NCI-H2196 (cell line): ENCODE data around the gene MAN1A1.

ENCODE experiments used
- DNase-seq: peaks from one replicate; lab custom pipeline; 2025; ENCODE audit not compliant: unreplicated experiment; lab: John Stamatoyannopoulos, UW

The MAN1A1 gene

GRCh38 chr6:119240257-119241110 is 109.1 kb downstream of the MAN1A1 start:
- no peak for DNase-seq

GRCh38 chr6:119237177-119237715 is 112.3 kb downstream of the MAN1A1 start:
- DNase-seq: no peak

- DNase-seq: no peak
Observed at GRCh38 chr6:119234941-119235340, 114.6 kb downstream of the MAN1A1 start.

- DNase-seq: no peak
Observed at GRCh38 chr6:119234457-119234856, 115.1 kb downstream of the MAN1A1 start.

GRCh38 chr6:119233312-119233984 is 116.1 kb downstream of the MAN1A1 start:
- DNase-seq: no peak

- DNase-seq: no peak
Observed at GRCh38 chr6:119231394-119231793, 118.2 kb downstream of the MAN1A1 start.

GRCh38 chr6:119230160-119230559 is 119.4 kb downstream of the MAN1A1 start:
- no peak for DNase-seq

- no peak for DNase-seq
Observed at GRCh38 chr6:119227377-119227776, 122.2 kb downstream of the MAN1A1 start.

GRCh38 chr6:119226089-119226488 is 123.5 kb downstream of the MAN1A1 start:
- DNase-seq: no peak

- DNase-seq: no peak
Observed at GRCh38 chr6:119224095-119224701, 125.4 kb downstream of the MAN1A1 start.

GRCh38 chr6:119220452-119220851 is 129.1 kb downstream of the MAN1A1 start:
- no peak for DNase-seq

GRCh38 chr6:119218548-119218947 is 131.0 kb downstream of the MAN1A1 start:
- no peak for DNase-seq

- no peak for DNase-seq
Observed at GRCh38 chr6:119215885-119216590, 133.5 kb downstream of the MAN1A1 start.

GRCh38 chr6:119215309-119215708 is 134.3 kb downstream of the MAN1A1 start:
- DNase-seq: no peak

- no peak for DNase-seq
Observed at GRCh38 chr6:119210596-119210995, 139.0 kb downstream of the MAN1A1 start.

- DNase-seq: no peak
Observed at GRCh38 chr6:119209452-119210205, 139.9 kb downstream of the MAN1A1 start.

- no peak for DNase-seq
Observed at GRCh38 chr6:119207971-119208725, 141.4 kb downstream of the MAN1A1 start.

GRCh38 chr6:119207327-119207726 is 142.2 kb downstream of the MAN1A1 start:
- DNase-seq: no peak

- no peak for DNase-seq
Observed at GRCh38 chr6:119205911-119206618, 143.5 kb downstream of the MAN1A1 start.
